GF-D8 (cell line): ENCODE measurements around the gene PSMG1.
"Not testable (repeated sequence)": the region's sequence is repeated elsewhere in the genome, so short reads cannot be mapped to it uniquely, and the experiment has no call there.

Experiments used
- DNase-seq: peaks from one replicate; lab custom pipeline; 2025; lab: John Stamatoyannopoulos, UW

The PSMG1 gene, protein sequence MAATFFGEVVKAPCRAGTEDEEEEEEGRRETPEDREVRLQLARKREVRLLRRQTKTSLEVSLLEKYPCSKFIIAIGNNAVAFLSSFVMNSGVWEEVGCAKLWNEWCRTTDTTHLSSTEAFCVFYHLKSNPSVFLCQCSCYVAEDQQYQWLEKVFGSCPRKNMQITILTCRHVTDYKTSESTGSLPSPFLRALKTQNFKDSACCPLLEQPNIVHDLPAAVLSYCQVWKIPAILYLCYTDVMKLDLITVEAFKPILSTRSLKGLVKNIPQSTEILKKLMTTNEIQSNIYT

DNA sequence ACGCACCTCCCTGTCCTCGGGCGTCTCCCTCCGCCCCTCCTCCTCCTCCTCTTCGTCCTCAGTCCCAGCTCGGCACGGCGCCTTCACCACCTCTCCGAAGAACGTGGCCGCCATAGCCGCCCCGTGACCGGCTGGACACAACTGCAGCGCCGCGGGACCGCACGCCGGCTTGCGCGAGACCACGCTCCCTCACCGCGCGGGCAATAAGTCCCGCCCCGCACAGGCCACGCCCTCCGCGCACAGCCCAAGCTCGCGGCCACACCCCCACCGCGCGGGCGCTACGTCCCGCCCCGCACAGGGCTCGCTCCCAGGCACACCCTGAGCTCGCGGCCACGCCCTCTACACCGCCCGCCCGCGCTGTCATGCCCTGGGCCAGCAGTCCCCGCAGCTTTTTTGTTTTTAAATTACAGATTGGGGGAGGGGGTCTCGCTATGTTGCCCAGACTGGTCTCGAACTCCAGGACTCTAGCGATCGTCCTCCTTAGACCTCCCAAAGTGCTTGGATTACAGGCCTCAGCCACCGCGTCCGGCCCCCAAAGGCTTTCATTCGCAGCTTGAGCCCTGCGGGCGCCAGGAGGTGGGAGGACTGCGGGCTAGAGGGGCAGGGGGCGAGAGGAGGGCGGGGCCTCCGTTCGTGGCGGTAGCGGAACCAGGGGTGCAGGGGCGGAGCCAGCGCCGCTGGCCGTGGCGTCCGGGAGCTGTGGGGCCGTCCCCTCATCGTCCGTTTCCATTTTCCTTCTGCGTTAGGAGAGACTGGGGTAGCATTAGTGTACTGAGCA, at the start of gene PSMG1:
Gene PSMG1 (minus strand): TSS at position 180 of the 778 bp plus-strand sequence. CDS start 66 bp downstream, at position 114.
- peak; percentile 88 for DNase-seq

DNA sequence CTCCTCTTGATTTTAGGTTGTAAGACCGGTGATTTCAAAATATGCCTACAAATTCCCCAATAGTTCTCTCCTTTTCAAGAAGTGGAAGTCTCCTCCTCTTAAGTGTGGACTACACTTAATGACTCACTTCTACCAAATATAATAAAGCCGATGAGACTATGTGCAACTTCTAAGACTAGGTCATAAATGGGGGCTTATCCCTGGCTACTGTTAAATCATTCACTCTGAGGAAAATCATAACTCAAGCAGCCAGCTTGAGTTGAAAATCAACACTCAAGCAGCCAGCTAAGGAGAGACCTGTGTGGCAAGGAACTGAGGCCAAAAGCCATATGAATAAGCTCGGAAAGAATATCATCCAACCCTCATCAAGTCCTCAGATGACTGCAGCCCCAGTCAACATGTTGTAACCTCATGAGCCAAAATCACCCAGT, 49.6 kb upstream of the PSMG1 start:
- no peak for DNase-seq

DNA sequence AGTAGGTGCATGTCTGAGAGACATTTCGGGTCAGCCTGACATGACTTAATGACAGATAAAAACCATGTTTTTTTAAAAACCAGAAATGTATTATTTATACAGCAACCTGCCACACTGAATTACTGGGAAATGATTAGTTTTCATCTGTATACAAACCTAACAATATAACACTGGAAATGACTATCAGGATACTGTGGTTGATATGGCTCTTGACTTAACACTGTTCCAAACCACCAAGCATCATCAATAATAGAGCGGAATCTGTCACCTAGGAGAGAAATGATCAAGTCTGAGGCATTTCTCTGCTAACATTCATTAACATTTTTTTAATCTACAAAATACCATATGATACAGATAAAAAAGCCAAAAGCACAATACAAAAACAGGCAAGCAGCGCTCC, 41.7 kb upstream of the PSMG1 start:
- DNase-seq = no peak

DNA sequence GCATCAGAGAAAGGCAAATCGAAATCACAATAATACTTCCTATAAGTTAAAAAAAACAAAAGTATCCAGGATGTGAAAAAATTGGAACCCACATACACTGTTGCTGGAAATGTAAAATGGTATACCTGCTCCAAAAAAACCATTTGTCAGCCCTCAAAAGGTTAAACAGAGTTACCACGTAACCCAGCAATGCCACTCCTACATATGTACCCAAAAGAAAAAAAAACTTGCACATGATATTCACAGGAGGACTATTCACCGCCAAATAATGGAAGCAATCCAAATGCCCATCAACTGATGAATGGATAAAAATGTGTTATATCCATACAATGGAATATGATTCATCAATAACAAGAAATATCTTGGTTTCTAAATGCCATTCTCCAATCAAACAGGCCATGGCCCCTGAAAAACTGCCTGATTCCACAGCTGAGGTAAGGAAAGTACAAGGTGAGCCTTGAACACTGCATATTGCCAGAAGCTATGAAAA, 38.8 kb upstream of the PSMG1 start:
- no peak for DNase-seq

DNA sequence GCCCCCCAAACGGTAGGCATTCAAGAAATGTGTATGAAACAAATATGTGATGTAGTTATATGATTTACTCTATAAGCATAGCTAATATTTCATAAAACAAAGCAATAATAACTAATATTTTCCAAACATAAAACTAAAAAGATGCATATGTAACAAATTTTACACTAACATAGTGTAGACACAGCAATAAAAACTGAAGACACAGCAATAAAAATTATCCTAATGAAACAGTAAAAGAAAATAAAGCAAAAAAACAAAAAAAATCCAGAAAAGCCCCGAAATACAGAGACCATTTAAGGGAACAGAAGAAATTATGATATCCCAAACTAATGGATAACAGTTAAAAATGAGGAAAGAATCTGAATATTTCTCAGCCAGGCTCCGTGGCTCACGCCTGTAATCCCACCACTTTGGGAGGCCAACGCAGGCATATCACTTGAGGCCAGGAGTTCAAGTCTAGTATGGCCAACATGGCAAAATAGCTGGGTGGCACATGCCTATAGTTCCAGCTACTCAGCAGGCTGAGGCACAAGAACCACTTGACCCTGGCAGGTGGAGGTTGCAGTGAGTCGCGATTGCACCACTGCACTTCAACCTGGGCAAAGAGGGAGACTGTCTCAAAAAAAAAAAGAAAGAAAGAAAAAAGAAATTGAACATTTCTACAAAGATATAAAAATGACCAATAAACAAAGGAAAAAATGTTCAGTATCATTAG, 38.2 kb upstream of the PSMG1 start:
- no peak for DNase-seq

DNA sequence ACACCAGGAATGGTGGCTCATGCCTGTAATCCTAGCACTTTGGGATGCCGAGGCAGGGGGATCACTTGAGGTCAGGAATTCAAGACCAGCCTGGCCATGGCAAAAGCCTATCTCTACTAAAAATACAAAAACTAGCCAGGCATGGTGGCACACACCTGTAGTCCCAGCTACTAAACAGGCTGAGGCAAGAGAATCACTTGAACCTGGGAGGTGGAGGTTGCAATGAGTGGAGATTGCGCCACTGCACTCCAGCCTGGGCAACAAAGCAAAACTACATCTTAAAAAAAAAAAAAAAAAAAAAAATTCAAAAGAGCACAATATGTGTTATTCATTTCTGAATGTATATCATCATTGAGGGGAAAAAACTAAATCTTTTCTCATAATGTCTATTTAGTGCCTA, 37.6 kb upstream of the PSMG1 start:
- DNase-seq = not testable (repeated sequence)

DNA sequence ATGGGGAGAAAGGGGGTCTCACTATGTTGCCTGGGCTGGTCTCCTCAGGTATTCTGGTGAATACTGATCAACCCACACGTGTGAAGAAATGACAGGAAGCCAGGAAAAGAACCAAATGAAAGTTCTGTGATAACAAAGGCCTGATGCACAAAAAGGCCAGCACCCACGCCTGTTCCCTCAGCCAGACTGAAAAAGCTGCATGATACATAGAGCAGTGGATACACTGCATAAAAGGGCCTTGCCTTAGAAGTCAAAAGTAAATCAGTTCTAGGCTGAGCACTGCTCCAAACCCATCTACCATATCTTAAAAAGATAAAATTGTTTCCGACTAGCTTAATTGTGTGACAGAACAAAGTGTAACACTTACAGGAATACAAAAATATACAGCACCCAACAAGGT, 36.9 kb upstream of the PSMG1 start:
- no peak for DNase-seq

DNA sequence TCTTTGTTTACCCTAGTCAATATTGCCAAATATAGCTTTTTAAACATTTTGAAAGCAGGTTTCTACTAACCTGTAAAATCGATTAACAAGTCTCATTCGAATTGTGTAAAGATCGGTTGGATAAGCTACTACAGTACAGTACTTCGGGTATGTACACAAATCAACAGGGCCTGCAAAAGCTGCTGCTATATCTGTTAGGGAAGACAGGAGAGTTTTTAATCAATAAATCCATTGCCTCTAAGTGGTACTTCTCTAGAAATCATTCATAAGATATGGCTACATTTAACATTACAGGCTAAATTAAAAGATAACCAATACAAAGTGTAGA, 34.8 kb upstream of the PSMG1 start:
- no peak for DNase-seq

DNA sequence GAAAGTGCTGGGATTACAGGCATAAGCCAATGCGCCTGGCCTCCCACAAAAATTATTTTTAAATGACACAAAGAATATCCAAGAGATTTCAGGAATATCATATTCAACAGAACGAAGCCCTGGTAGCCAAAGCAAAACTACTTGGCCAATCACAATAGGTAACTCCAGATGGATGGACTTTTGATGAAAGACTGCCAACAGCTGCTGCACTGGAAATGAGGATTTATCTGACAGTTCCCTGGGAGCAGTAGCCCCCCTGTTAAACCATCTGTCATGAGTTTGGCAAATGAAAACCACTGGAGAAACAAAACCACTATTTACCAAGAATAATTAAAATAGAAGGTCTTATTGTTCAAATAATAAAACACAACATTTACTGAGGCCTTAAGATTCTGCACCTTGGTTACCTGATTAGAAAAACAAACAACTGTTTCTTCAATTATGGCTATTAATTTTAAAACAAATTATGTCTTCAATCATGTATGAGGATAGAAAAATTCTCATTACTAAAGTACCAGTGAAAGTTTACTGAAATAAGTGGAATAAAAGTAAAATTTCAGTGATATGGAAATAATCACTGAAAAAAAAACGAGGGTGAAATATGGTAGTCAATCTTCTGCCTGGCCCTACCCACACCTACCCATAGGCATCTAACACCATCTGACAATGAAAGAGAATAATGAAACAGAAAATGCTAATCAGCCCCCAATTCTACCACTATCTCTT, 34.3 kb upstream of the PSMG1 start:
- DNase-seq = no peak

DNA sequence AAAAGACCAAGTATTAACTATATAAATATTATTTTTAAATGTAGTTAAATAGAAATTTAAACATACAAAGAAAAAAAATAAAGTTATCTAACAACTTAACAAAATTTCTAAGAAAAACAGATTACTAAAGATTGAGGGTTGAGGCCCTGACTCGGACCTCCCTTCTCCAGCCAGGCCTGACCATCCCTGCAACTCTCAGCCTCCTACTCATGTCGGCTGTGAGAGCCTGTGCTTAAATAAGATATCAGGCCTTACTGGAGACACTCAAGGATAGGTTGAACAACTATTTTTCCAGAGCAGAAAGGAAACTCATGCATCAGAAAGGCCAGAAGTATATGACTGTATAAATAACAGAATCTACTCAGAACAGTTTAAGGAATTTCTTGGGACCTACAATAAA, 33.0 kb upstream of the PSMG1 start:
- DNase-seq = no peak

DNA sequence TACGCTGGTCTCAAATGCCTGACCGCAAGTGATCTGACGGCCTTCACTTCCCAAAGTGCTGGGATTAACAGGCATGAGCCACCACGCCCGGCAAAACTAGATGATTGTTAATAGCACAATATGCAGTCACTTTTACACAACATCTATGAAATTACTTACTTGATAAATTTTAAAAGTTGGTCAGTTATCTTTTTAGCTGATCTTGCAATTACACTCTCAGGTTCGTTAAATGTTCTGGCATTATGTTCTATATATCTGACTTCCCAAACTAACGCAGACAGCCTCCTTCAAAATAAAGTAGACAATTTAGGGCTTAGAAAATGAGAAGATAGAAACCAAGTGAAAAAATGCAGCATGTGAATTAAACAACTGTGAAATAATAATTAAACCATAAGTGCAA, 31.8 kb upstream of the PSMG1 start:
- no peak for DNase-seq

DNA sequence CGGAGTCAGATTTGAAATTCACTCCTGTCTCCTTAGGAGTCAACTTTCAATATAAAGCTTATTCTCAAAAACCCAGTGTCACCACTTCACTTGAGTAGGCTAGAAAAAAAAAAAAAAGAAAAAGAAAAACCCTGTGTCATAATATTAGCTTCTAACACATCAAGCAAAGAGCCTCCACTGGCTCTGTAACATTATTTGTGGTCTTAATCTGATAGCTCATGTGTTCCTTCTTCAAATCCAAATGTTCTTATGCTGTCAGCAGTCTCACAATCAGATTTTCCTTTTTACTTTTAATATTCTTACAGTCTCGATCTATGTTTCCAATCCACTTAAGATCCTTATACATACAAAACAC, 26.1 kb upstream of the PSMG1 start:
- DNase-seq = no peak

DNA sequence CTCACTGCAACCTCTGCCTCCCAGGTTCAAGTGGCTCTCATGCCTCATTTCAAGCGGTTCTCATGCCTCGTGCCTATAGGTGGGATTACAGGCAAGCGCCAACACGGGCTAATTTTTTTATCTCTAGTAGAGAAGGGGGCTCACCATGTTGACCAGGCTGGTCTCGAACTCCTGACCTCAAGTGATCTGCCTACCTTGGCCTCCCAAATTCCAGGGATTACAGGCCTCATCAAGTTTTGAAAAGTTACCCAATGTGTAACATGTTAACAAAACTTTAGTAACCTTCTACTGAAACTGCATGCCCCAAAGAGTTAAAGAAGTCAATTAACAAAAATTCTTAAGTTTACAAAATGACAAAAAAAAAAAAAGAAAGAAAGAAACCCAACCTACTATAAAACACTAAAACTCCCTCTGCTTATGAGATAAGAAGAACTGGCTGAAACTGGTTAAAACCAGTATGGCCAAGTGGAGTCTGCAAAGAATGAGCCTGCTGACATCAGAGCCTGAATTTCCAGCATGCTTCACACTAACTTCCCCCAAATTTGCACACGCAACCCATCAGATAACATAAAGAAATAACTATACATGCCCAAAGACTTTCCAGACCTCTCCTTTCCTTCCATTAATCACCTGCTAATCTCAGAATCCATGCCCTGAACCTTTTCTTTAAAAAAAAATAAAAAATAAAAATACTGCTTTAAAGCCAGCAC, 25.5 kb upstream of the PSMG1 start:
- no peak for DNase-seq

DNA sequence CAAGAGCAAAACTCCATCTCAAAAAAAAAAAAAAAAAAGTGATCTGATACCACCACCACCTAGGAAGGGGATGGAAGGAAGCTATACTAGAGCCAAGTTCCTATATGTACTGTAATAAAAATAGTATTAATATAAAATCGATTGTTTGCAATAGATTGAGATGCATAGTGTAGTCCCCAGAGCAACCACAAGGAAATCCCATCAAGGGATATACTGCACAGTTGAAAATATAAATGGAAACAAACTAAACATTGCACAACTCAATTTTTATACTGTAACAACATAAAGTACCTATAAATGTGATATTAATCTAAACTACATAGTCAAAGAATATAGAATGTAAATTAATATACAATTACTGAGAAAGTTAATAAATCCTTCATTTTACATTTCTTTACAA, 20.9 kb upstream of the PSMG1 start:
- DNase-seq = no peak

DNA sequence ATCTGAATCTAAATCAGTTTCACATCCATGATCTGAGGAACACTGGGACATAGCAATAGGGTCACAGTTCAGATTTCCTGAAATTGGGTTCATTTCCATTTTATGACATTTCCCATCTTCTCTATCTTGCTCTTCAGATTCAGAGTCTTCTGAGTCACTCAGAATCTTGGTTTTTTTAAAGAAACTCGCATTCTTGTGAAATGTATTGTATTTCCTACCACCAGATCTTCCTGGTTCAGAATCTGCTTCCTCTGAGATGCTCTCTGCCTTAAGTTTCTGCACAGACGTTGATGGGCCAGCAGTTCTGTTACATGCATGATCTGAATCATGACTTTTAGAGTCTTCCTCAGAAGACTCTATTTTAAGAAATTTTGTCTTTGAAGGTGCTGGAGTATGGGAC, 15.5 kb upstream of the PSMG1 start:
- no peak for DNase-seq

DNA sequence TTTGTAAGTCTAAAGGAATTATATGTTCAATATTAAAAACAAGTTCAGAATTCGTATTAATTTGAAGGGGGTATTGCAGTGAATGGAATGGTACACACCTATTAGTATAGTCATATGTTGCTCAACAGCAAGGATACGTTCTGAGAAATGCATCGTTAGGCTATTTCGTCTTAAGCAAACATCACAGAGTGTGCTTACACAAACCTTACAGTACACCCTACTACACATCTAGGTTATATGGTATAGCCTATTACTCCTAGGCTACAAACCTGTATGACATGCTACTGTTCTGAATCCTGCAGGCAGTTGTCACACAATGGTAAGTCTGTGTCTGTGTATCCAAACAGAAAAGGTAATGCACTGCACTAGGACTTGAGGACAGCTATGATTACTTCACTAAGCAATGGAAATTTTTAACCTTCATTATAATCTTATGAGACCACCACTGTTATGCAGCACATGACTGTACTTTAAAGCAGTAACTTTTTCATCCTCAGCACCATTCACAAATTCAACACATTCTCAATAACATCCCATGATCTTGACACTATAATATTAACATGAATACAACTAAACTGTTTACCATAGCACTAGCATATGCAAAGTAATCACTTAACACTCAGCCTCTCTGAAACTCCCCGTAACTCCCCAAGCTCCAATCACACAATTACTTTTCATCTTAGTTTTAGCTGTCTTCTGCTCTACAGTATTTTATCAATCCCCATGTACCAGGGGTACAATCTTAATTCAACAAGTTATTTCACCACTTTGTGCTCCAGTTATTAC, 14.4 kb upstream of the PSMG1 start:
- DNase-seq = no peak

DNA sequence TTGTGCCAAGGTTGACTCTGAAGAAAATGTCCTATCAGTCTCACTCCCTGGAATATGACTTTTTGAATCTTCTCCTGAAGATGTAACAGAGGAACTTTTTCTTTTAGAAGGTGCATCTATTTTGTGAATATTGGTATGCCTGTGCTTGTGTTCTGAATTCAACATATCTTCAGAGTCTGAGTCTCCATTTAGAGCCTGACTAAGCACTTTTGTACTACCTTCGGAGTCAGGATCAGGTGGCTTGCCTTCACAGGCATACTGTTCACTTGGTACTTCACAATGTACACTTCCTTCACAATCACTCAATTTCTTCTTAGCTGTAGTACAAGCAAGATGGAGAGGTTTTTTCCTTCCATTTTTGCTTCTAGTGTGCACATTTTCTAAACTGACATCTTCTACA, 13.6 kb upstream of the PSMG1 start:
- no peak for DNase-seq

DNA sequence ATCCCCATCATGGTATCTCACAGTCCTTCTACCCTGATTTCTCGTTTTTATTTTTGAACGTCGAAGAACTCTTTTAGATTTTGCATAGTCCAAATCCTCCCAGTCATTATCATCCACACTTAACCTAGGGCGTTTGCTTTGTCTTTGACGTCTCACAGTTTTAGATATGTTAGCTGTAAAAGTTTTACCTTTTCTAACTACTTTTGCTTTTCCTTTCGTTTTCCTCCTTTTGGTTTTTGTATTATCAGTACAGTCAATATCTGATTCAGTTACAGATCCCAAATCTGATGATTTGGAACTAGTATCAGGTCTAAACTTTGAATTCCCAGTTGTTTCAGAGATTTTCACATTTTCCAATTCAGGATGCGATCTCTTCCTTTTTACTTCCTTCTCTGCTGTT, 13.1 kb upstream of the PSMG1 start:
- no peak for DNase-seq

DNA sequence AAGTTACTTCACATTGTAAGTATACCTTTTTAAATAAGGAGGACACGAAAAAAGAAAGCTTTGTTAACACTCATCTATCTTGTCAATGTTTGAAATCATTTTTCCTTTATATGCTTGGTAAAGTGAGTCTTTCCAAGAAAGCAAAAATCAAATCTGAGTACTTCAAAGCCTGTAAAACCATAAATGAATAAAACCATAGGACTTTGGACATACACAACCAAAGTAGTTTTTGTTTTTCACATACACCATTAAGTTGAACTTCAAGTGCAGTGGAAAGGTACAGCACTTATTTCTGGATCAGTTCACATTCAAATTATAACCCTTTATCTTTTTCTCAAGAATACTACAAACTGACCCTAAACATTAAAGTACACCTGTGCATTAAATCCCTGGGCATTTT, 10.1 kb upstream of the PSMG1 start:
- DNase-seq = no peak

DNA sequence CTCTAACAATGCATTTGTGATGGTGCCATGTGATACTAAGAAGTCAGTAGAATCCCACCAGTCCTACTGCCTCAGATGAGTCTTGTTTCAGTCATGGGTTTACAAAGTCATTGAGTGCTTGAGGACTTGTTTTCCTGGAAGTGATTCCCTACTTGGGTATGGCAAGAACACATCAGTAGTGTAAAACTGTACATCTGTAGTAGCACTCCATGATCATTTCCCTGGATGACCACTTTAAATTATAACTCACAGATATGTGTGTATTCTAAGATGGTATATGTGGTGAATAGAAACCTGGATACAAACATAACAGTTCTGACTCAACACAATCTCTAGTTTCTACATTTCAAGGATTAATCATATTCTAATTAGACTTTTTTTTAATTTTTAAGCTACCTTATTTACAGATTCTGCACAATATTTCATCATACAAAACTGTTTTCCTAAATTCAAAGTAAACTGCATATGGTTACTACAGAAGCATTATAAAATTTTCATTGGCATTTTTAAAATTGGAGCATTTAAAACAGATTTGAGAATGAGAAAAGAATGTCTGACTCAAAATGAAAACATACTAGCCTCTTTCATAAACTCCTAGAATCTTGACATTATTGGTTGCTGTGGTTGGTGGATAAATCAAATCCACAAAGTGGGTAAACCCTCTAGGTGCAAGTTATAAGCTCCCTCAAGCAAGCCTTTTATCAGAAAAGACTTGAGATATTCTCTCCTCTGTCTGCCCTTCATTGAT, 6.8 kb upstream of the PSMG1 start:
- DNase-seq = no peak
